ENCODE data around the gene SSU72.
"Not testable (repeated sequence)": the region's sequence is repeated elsewhere in the genome, so short reads cannot be mapped to it uniquely, and the experiment has no call there.

SSU72 gene

DNA sequence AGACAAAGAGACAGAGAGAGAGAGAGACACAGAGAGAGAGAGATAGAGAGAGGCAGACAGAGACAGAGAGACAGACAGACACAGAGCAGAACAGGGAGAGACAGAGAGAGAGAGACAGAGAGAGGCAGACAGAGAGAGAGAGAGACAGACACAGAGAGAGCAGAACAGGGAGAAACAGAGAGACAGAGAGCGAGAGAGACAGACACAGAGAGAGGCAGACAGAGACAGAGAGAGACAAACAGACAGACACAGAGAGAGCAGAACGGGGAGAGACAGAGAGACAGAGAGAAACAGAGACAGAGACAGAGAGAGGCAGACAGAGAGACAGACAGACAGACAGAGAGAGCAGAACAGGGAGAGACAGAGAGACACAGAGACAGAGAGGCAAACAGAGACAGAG lies 20.7 kb upstream of the SSU72 start:
- DNase-seq (ENCODE audit: low spot score), result not testable (repeated sequence)

DNA sequence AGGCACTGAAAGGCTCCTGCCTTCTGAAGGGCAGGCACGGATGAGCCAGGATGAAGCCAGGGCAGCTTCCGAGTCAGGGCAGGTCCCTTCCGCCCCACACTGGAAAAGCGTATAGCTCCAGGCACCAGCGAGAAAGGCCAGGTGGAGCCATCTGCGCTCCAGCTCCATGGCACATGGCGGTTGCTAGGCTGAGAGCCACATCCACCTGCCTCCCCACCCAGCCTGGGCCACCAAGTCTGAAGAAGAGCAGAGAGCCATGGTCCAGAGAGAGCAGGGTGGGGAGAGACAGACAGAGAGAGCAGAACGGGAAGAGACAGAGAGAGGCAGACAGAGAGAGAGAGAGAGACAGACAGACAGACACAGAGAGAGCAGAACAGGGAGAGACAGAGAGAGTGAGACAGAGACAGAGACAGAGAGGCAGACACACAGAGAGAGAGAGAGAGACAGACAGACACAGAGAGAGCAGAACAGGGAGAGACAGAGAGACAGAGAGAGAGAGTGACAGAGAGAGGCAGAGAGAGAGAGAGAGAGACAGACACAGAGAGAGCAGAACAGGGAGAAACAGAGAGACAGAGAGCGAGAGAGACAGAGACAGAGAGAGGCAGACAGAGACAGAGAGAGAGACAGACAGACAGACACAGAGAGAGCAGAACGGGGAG lies 20.1 kb upstream of the SSU72 start:
- DNase-seq (ENCODE audit: low spot score), result no peak

DNA sequence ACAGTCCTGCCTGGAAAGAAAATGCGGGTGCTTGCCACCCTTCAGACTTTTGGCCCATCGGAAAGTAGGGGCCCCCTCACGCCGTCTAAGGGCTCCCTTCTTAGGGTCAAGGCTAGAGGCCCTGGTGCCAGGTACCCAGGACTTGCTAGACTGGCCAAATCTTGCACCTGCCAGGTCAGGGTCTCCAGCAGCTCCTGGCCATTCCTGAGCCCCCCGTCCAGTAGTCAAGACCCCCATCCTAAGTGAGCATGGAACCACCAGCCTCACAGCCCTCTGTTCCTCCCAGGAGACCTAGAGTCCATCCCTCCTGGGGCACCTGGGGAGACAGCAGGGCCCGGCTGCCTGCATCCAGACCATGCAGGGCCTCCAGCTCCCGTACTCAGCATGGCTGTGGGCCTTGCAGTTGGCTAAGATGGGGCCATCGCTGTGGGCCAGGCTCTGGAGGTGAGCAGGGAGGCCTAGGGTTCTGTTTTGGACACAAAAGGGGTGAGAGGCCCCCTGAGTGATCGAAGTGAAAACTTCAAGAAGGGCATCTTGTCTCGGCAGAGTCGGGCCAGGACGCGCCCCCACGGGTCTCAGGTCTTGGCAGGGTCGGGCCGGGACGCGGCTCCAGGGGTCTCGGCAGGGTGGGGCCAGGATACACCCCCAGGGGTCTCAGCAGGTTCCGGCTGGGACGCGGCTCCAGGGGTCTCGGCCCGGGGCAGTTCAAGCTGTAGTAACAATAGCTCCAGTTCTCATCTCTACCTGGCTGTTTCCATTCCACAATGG lies 19.4 kb upstream of the SSU72 start:
- DNase-seq (ENCODE audit: low spot score), result no peak

DNA sequence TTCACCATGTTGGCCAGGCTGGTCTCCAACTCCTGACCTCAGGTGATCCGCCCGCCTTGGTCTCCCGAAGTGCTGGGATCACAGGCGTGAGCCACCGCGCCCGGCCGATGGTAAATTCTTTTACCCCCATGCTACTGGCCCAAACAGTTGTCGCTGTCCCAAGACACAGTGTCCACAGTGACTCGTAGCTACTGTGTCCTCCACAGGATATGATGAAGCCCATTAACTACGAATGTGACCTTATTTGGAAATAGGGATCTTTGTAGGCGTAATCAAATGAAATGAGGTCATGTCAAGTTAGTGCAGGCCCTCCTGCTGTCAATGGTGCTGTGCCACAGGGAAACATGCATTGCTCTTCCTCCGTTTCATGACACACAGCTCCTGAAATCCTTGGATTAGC lies 16.8 kb upstream of the SSU72 start:
- DNase-seq (ENCODE audit: low spot score), result no peak

DNA sequence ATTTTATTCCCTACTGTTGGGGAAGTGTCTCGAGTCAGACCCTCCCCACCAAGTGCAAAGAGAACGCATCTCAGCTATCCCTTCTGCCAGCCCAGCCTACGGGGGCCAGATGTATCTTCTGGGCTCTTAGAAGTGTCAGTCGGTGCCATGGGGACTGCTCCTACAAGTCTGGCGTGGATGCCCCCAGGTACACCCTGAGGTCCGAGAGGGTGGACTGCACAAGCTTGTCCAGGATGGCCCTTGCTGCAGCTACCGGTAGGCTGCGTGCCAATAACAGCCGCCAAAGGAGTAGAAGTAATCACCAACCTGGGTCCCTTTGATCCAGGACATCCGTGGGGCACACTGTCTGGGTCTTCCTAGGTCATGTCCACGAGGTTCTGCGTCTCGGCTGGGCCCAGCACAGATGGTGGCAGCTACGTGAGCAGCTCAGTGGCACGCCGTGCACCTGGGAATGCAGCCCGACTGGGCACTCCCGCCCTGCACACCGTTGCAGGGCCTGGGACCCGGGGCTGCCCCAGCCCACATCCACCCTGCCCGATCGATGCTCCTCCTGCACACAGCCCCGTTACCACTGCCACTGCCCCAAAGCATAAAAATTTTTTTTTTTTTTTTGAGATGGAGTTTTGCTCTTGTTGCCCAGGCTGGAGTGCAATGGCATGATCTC lies 8.8 kb upstream of the SSU72 start:
- no peak for DNase-seq (ENCODE audit: low spot score)

DNA sequence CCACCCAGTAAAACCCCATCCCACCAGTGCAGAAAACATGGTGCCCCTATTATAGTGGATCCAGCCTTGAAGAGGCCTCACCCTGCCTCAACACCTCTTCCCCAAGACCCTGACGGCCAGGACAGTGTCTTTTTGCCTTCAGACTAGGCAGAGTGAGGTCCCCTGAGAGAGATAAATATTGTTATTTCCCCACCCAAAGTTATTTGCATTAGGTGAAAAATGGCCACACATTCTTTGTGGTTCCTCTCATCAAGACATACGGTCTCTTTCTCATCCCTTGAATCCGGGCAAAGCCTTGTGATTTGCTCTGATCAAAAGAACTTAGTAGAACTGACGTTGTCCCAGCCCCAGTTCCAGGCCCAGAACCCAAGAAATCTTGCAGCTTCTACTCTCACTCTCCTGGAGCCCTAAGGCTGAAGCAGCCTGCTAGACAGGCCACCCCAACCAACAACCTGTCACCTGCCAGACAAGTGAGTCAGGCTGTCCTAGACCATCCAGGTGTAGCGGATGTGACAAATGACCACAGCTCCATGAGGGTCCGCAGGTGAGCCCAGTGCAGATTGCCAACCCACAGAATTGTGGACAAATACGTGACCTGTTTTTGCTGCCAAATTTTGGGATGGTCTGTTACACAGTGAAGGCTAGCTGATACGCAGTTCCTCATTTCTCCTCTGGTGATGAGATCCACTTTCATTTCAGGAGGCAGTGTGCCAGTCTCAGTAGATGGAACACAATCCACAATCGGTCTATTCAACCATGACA lies 8.1 kb upstream of the SSU72 start:
- DNase-seq (ENCODE audit: low spot score), result no peak

DNA sequence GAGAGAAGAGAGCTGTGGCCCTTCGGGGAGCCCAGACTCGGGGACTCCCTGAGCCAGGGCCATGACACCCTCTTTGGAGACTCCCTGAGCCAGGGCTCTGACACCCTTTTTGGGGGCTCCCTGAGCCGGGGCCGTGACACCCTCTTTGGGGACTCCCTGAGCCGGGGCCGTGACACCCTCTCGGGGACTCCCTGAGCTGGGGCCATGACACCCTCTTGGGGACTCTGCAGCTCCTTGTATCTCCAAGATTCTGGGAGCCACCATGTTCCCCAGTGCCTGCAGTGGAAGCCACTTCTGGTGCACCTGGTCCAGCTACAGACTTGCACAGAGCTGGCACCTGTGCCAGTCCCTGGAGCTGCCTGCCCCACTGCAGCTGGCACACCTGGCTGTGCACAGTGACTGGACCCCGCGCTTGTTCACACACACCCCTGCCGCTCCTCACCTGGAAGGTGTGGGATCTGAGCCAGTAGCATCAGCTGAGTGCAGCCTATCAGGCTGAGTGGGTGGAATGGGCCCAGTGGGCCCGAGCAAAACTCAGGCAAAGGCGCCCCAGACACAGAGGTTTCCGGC lies 3.8 kb upstream of the SSU72 start:
- no peak for DNase-seq (ENCODE audit: low spot score)

DNA sequence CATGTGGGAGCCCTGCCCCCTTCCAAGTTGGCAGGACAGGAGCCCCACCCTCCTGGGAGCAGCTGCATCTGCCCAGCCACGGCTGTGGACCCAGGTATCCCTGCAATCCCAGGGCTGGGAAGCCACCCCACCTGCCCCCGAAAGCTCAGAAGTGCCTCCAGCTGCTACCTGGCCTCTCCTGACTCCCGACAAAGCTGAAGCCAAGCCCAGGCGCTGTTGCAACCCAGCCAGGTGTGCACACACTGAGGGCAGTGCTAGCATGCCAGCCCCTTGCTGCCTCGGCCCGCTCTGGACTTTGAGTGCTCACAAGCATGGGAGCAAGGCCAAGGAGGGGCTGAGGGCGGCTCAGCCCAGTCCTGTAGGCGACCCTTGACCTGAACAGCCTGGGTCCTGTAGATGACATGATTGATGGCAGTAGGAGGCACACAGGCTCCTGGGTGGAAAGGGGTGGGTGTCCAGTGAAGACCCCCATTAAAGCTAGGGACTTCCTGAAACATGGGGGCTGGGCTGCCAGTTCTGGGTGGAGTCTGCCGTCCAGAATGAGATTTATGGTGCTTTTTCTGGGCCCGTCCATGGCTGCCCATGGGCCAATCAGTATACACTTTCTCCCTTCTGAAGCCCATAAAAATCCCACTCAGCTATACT lies 2.8 kb upstream of the SSU72 start:
- DNase-seq (ENCODE audit: low spot score), result no peak

DNA sequence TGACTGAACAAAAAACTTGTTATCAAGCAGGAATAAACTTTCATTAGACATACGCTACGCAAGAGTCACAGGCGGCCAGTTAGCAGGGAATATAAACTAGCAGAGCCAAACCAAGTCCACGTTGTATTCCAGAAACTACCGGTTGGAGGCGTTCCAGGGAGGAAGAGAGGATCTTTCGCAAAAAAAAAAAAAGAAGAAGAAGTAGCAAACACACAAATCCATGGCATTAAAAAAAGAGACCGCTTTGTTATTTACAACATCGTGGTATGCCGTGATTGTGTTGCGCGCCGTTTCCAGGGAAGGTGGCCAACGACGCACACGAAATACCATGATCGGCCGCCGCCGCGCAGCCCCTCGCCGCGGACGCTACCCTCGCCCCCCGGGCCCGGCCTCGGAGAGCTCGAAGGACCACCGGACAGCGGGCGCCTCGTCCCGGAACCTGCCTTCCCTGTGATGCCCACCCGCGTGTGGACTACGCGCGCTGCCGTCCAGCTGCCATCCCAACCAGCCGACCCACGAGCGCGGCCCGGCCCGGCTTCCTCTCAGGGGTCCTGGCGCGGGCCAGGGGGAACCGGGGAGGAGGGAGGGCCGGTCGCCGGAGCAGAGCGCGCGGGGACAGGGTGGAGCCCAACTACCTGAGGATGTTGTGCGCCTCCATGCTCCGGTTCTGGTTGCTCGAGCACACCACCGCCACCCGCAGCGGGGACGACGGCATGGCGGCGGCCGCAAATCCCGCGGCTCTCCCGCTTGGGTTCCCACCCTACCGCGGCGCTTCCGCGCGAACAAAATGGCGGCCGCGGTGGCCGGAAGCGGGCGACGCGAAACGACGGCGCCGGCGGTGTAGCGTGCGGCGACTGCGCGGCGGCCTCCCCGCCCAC lies 581 bp downstream of the SSU72 start:
- peak; percentile 84 for DNase-seq (ENCODE audit: low spot score)

DNA sequence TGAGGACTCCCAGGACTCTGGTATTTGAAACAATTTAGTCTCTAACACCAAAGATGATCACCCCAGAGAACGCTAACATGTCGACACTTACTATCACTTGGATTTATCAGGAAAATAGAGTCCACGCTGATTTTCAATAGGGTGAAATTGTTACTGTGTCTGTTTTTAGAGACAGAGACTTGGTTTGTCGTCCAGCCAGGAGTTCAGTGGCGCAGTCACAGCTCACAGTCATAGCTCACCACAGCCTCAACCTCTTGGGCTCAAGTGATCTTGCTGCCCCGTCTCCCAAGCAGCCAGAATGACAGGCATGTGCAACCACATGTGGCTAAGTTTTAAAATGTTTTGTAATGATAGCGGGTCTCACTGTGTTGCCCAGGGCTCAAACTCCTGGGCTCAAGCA lies 5.3 kb downstream of the SSU72 start:
- DNase-seq (ENCODE audit: low spot score), result no peak

DNA sequence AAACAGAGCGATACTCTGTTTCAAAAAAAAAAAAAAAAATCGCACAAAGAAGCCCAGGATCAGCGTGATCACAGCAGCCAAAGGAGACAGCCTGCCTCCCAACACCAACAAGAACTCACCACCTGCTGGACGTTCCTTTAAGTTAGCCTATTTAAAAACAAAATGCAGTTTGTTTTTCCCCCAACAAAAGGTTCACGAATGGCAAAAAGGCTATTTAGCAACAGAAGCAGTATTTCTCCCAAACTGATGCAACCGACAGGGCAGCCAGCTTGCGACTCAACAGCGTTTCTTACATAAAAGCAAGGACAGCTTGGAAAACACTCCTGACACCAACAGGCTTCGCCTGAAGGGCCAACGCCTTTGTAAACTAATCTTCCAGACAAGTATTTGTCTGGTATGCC lies 6.8 kb downstream of the SSU72 start:
- no peak for DNase-seq (ENCODE audit: low spot score)

DNA sequence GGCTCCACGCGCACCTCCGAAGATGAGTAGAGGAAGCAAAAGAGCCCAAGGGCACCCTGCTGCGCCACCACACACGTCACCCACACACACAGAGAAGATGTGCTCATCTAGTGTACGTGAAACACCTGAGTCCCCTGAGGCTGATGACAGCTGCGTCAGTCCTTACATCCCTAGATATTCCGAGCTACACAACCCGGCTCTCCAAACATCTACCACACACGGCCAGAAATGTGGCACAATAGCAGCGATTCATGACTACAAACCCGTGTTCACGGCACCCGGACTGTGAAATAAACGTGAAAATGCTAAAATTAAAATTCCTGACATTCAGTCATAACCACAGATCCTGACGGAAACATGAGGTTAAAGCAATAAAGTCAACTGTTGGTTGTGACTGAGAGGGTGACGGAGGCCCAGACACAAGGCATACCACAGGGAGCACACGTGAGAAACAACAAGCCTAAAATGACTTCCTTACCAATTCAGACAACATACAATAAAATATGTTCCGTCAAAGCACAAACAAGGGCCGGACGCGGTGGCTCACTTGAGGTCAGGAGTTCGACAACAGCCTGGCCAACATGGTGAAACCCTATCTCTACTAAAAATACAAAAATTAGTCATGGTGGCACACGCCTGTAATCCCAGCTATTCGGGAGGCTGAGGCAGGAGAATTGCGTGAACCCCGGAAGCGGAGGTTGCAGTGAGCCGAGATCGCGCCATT lies 7.3 kb downstream of the SSU72 start:
- DNase-seq (ENCODE audit: low spot score), result no peak

DNA sequence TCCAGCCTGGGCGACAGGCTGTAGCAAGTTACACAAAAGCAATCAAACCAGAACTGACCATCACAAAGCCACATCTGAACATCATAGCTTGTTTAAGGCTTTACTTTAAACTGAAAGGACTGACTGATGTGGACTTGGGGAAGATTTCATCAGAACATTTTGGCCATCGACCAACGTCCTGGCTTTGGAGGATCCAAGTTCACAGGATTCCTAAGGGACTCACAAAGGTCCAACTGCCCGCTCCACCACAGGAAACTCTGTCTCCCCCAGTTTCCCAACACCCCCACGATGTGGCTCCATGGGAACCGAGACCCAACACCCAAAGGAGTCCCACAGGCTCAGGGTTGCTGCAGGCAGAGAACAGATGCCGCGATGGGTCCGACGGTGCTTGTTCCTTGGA lies 9.3 kb downstream of the SSU72 start:
- no peak for DNase-seq (ENCODE audit: low spot score)

DNA sequence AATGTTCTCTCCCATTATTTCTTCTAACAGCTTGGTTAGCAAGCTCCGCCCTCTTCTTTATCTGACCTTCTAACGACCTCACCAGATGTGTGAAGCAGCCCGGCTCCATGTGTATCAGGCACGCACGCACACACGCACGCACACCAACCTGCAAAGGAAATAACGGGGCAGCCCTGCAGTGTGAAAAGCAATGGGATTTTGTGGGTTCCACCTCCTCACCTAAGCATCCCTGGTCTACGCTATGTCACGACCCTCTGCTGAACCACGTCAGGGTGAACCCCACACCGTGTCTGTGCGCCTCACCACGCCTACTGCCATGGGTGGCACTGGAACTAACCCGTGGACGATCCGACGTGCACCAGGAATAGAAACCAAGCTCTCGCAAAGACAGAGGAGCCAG lies 10.4 kb downstream of the SSU72 start:
- no peak for DNase-seq (ENCODE audit: low spot score)

DNA sequence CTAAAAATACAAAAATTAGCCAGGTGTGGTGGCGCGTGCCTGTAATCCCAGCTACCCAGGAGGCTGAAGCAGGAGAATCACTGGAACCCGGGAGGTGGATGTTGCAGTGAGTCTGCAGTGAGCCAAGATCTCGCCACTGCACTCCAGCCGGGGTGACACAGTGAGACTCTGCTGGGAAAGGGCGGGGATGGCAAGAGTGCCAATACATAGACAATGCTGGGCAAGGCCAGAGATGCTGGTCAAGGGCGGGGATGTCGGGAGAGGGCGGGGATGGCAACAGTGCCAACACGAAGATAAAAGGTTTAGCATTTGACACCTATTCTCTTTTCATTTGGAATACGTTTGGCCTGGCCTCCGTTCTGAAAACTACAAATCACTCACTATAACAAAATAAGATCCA lies 11.0 kb downstream of the SSU72 start:
- DNase-seq (ENCODE audit: low spot score), result no peak

DNA sequence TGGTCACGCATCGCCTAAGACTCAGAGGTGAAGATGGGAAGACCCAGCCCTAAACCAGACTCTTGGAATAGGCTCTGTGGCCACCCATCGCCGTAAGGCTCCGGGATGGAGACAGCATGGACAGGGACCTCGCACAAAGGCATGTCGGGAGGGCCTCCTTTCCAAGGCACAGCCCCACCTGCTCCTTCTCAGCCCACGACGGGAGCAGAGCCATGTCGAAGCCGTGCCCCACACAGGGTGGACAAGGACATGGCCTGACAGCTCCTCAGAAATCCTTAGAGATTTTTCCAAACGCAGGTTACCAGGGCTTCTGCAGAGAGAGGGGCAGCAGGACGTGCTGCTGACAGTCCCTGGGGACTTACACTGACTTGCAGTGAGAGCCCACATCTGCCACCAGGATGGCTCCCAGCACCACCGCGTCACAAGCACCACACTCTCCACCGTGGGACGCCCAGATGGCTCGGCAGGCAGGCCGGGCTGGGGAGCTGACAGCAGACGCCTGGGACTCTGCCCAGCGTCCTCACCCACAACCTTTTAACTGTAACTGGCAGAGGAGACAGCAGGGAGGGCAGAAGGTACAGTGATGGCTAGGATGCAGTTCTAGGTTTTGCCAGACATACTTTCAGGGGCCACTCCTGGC lies 12.0 kb downstream of the SSU72 start:
- DNase-seq (ENCODE audit: low spot score), result no peak

DNA sequence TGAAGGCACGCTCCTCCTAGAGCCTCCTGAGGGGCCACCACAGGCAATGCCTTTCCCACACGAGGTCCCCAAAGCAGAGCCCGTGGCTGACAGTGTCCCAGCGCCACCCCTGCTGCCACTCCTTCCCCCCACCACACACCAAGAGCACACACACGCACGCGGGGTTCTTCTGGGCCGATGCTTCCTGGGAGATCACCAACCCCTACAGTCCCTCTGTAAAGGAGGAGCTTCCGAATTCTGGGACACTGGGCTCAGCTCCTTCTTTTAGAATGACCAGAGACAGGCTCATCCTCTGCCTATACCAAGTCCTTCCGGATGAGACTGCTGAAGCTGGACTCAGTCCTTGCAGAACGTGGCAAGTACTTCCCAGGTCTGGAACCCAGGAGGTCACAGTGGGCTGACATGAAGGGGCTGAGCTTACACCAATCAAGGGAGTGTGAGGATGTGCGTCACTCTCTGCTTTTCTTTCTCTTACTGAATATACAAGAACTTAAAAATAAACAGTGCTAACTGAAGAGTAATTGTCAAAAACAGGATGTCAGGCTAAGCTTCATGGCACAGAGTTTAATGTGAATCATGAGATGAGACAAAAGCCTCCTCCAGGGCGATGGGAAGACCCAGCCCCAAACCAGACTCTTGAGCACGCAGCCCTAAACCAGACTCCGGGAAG lies 12.7 kb downstream of the SSU72 start:
- no peak for DNase-seq (ENCODE audit: low spot score)

DNA sequence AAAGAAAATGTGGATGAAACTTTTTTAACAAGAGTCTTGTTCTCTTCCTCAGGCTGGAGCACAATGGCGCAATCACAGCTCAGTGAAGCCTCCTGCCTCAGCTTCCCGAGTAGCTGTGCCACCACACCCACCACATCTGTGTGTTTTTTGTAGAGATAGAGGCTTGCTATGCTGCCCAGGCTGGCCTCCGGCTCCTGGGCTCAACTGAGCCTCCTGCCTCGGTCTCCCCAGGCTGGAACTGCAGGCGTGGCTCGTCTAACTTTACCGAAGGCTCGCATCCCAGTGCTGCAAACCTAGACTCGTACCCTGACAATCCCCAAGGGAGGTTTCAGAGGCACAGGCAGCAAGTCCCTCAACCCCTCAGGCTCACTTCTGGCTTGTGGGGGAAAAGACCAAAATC lies 14.5 kb downstream of the SSU72 start:
- DNase-seq (ENCODE audit: low spot score), result no peak

DNA sequence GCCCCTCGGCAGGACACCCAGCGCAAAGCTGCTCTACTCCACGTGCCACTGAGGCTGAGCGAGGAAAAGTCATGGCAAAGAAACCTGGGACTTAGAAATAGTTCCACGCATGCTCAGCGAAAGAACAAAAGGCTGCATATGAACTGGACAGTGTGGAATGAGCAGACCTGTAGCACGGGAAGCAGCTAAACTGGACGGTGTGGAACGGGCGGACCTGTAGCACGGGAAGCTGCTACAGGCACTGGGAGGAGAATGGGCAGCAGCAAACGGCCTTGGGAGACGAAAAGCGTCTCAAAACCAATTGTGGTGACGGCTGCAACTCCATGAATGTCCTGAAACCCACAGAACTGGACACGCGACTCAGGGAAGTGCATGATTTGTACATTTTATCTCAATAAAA lies 15.6 kb downstream of the SSU72 start:
- DNase-seq (ENCODE audit: low spot score), result no peak
